Dendritic cell treated with granulocyte-macrophage colony-stimulating factor and Interleukin-4, amounts not matched to agents 40 ng/mL and 50 ng/mL, for 4 days (primary cell): ENCODE results near the gene ADGRB3.

ENCODE experiments used
- H3K27ac Mint-ChIP-seq: one replicate; pipeline ENCODE4 v1.8.0; 2022; ENCODE audit warnings: mild to moderate bottlenecking, mixed read lengths
- H3K27me3 Mint-ChIP-seq: one replicate; pipeline ENCODE4 v1.8.0; 2022; ENCODE audit warnings: mild to moderate bottlenecking, mixed read lengths
- H3K36me3 Mint-ChIP-seq: one replicate; pipeline ENCODE4 v1.8.0; 2022; ENCODE audit warnings: low read depth, mixed read lengths
- H3K4me1 Mint-ChIP-seq: one replicate; pipeline ENCODE4 v1.8.0; 2022; ENCODE audit warnings: low read depth, mixed read lengths
- H3K4me3 Mint-ChIP-seq: one replicate; pipeline ENCODE4 v1.8.0; 2022; ENCODE audit warnings: mild to moderate bottlenecking, moderate library complexity, mixed read lengths
- H3K9me3 Mint-ChIP-seq: one replicate; pipeline ENCODE4 v1.8.0; 2022; ENCODE audit warnings: mixed read lengths
- intact Hi-C: fragments of 100-400 bp; cut with micrococcal nuclease; formaldehyde crosslinking; loops from one replicate; pipeline ENCODE4 v1.15.0; 2022

ADGRB3 gene

DNA sequence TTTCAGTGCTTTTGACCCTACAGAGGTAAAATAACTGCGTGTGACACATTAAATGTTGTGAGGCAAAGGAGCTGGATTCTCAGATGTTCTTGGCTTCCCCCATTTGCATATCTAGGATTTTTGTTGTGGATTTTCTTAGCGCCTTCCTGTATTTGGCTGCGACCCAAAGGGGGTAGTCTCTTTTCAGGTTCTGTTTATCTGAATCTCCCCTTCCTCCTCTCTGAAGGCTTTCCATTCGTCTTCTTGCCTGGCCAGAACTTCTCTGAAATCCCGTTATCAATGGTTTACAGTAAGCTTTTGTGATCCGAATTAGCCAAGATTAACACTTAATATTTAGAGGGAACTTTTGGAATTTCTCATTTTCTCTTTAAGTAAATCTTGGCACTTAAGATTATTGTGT, 60.8 kb downstream of the ADGRB3 start:
- Mint-ChIP-seq H3K27ac (no peak overlapping the region), H3K36me3 (no peaks in the 10 kb centered on the region), H3K4me1 (no peaks in the 10 kb centered on the region), H3K4me3 (no peak overlapping the region), H3K27me3 (no peaks in the 10 kb centered on the region), H3K9me3 (no peaks in the 10 kb centered on the region)
- intact Hi-C loops: no loop called here

DNA sequence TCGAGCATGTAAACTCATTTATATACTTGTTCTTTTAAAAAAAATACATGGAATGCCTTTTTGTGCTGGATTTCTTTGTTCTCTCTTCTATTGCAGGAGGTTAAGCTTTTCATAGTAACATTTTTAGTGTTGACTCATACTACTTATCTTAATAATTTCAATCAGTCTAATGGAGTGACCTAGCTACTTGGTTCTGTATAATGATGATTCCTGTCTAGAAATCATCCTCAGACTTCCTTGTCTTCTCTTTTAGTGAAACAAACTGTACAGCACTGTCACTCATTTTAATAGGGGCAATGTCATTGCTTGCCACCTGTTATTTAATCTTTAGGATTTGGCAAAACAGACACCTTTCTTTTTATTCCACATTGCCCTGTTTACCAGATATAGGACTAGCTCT, 62.3 kb downstream of the ADGRB3 start:
- H3K27ac Mint-ChIP-seq: no peak overlapping the region

GRCh38 chr6:68701159-68701558, 66.1 kb downstream of the ADGRB3 start:
- no peaks in the 10 kb centered on the region for H3K27me3 Mint-ChIP-seq

More for the DNA sequence above, 62.3 kb downstream of the ADGRB3 start:
- Mint-ChIP-seq H3K4me3 (no peak overlapping the region), H3K27me3 (no peaks in the 10 kb centered on the region), H3K36me3 (no peaks in the 10 kb centered on the region), H3K9me3 (no peaks in the 10 kb centered on the region), H3K4me1 (no peaks in the 10 kb centered on the region)
- intact Hi-C loops: no loop called here

GRCh38 chr6:68704485-68704884, 69.4 kb downstream of the ADGRB3 start:
- H3K9me3 Mint-ChIP-seq: no peaks in the 10 kb centered on the region
- no peak overlapping the region for H3K4me3 Mint-ChIP-seq
- no peaks in the 10 kb centered on the region for H3K36me3 Mint-ChIP-seq
- H3K27ac Mint-ChIP-seq: no peak overlapping the region
- intact Hi-C loops: no loop called here
- H3K4me1 Mint-ChIP-seq: no peaks in the 10 kb centered on the region
- H3K27me3 Mint-ChIP-seq: peaks cover 2% of the 10 kb centered on the region

More at GRCh38 chr6:68701159-68701558, 66.1 kb downstream of the ADGRB3 start:
- Mint-ChIP-seq H3K9me3 (no peaks in the 10 kb centered on the region), H3K36me3 (no peaks in the 10 kb centered on the region), H3K4me3 (no peak overlapping the region), H3K4me1 (no peaks in the 10 kb centered on the region), H3K27ac (no peak overlapping the region)
- intact Hi-C loops: no loop called here

- intact Hi-C loops: no loop called here
- Mint-ChIP-seq H3K4me1 (peaks cover 5% of the 10 kb centered on the region), H3K4me3 (no peak overlapping the region), H3K27ac (no peak overlapping the region), H3K36me3 (no peaks in the 10 kb centered on the region), H3K27me3 (peaks cover 6% of the 10 kb centered on the region), H3K9me3 (no peaks in the 10 kb centered on the region)
Observed at GRCh38 chr6:68709091-68709490, 74.0 kb downstream of the ADGRB3 start.

DNA sequence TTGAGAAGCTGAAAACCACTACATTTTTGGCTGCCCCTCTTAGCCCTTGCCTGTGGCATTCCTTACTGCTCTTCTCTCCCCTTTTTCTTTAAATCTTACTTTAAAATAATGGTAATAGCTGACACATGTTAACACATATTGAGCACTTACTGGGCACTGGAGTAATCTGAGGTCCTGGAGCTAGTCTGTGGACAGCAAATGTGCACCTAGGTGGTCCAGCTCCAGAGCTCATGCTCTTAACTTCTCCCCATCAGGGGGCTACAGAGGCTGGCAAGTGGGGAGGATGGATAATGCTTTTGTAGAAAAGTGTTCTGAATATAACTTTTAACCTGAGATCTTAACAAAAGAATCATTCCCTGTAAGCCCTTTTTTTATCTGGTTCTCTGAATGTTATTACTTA, 74.8 kb downstream of the ADGRB3 start:
- no peaks in the 10 kb centered on the region for H3K9me3 Mint-ChIP-seq
- H3K4me3 Mint-ChIP-seq: no peak overlapping the region
- no peak overlapping the region for H3K27ac Mint-ChIP-seq
- H3K36me3 Mint-ChIP-seq: no peaks in the 10 kb centered on the region
- H3K4me1 Mint-ChIP-seq: peaks cover 5% of the 10 kb centered on the region
- intact Hi-C loops: no loop called here
- peaks cover 6% of the 10 kb centered on the region for H3K27me3 Mint-ChIP-seq

DNA sequence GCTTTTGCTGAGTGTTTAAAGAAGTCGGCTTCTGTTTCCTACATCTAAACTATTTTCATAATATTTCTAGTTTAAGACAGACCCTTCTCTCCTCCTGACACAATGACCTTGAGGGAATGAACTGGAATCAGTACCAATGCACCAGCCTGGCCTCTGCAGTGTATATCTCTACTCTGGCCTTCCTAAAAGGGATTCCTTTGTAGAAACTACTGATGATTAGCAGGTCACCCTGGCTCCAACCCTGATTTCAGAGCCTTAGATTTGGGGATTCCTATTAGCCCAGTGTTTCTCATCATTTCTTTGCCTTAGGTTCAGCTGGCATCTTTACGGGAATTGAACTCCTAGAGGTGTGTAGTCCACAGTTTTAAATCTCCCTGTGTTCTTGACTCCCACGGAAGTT, 75.4 kb downstream of the ADGRB3 start:
- H3K36me3 Mint-ChIP-seq: no peaks in the 10 kb centered on the region
- intact Hi-C loops: no loop called here
- H3K27me3 Mint-ChIP-seq: peaks cover 6% of the 10 kb centered on the region
- H3K4me3 Mint-ChIP-seq: no peak overlapping the region
- no peak overlapping the region for H3K27ac Mint-ChIP-seq
- H3K9me3 Mint-ChIP-seq: no peaks in the 10 kb centered on the region
- peaks cover 5% of the 10 kb centered on the region for H3K4me1 Mint-ChIP-seq

DNA sequence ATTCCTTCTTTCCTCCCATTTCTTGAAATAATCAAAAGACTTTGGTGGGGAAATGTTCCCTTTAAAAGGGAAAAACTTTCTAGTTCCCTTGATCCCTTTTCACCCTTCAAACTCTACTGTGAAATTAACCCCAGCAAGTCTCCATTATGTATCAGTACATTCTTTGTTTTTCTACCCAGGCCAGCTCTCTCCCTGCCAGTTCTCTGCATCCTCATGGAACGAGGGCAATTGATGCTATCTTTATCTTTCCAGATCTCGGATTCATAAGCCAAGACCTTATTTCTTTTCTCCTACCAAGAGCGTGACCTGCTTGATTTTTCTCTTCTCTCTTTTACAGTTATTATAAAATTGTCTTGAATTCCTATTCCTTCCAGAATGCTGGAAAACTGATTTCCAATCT, 75.8 kb downstream of the ADGRB3 start:
- Mint-ChIP-seq H3K4me3 (no peak overlapping the region), H3K9me3 (no peaks in the 10 kb centered on the region), H3K27me3 (peaks cover 6% of the 10 kb centered on the region), H3K4me1 (peaks cover 5% of the 10 kb centered on the region), H3K36me3 (no peaks in the 10 kb centered on the region), H3K27ac (no peak overlapping the region)
- intact Hi-C loops: no loop called here

DNA sequence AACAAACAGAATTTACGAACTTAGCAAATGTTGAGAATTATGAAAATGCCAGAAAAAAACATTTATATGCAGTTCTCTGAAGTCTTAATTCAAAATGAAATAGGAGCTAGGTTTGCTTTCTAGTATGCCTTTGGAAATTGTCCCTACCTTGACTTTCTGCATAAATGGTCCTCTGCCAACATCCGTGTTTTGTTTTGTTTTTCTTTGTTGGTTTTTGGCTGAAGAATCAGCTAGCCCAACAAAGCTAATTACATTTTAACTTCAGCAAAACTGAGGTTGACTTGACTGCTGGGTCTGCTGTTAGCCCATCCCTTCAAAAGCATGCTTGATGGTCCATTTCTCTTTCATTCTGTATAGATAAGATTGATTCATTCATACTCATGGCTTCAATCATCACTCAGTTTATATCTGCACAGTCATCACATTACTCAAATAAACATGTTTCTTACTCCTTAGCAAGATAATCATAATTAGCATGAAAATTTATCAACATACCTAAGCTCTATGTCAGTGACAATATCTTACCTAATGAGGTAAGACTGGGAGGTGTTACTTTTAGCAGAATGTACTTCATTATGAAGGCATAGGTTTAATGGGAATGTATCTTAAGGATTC, 76.4 kb downstream of the ADGRB3 start:
- Mint-ChIP-seq H3K27ac (no peak overlapping the region), H3K4me3 (no peak overlapping the region), H3K4me1 (peaks cover 5% of the 10 kb centered on the region), H3K36me3 (no peaks in the 10 kb centered on the region), H3K9me3 (no peaks in the 10 kb centered on the region), H3K27me3 (peaks cover 6% of the 10 kb centered on the region)
- intact Hi-C loops: no loop called here

- H3K4me3 Mint-ChIP-seq: no peak overlapping the region
- H3K9me3 Mint-ChIP-seq: no peaks in the 10 kb centered on the region
- no peaks in the 10 kb centered on the region for H3K36me3 Mint-ChIP-seq
- intact Hi-C loops: no loop called here
- no peaks in the 10 kb centered on the region for H3K4me1 Mint-ChIP-seq
- H3K27ac Mint-ChIP-seq: no peak overlapping the region
- H3K27me3 Mint-ChIP-seq: peaks cover 2% of the 10 kb centered on the region
Observed at GRCh38 chr6:68716620-68717019, 81.5 kb downstream of the ADGRB3 start.

DNA sequence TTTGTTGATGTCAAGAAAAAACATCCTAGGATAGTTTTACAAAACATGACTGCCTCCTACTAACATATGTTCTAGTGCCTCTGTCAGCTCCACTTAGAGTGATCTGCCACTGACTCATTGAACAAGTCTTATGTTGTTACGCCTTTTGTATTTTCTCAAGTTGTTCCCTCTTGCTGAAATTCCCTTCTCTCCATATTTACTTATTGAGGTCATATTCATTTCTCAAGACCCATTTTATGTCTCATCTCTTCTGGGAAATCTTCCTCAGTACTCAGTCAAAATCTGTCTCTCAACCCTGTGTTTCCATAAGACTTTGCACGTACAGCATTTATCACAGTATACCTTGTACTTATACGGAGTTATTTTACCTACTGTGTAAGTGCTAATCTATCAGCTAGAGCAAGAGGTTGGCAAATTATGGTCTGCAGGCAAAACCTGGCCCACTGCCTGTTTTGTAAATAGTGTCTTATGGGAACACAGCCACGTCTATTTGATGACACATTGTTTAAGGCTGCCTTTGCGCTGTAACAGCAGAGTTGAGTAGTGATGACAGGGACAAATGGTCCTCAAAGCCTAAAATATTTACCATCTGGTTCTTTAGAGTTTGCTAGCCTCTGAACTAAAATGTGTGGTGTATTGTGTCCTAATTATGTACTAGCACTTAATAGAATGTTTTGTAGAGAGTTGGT, 83.4 kb downstream of the ADGRB3 start:
- no peak overlapping the region for H3K27ac Mint-ChIP-seq
- peaks cover 2% of the 10 kb centered on the region for H3K27me3 Mint-ChIP-seq
- no peak overlapping the region for H3K4me3 Mint-ChIP-seq
- H3K9me3 Mint-ChIP-seq: no peaks in the 10 kb centered on the region
- intact Hi-C loops: no loop called here
- H3K36me3 Mint-ChIP-seq: no peaks in the 10 kb centered on the region
- no peaks in the 10 kb centered on the region for H3K4me1 Mint-ChIP-seq

DNA sequence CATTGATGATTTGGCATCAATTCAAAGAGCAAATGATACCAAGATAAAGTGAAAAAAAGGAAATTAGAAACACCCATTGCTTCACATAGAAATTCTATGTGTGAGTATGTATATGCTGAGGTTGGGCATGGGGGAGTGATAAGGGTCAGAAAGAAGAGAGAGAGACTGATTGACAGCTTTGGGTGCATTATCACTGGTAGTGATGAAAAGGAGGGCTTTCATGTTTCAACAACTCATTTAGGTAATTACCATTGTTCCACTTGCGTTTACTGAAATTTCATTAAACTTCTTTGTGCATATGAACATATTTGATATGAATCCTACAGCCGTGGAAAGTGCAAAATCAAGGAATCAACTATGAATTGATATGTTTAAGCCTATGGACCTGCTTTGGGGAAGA, 84.7 kb downstream of the ADGRB3 start:
- no peak overlapping the region for H3K27ac Mint-ChIP-seq
- H3K36me3 Mint-ChIP-seq: no peaks in the 10 kb centered on the region
- no peaks in the 10 kb centered on the region for H3K4me1 Mint-ChIP-seq
- intact Hi-C loops: no loop called here
- no peaks in the 10 kb centered on the region for H3K9me3 Mint-ChIP-seq
- peaks cover 2% of the 10 kb centered on the region for H3K27me3 Mint-ChIP-seq
- H3K4me3 Mint-ChIP-seq: no peak overlapping the region

DNA sequence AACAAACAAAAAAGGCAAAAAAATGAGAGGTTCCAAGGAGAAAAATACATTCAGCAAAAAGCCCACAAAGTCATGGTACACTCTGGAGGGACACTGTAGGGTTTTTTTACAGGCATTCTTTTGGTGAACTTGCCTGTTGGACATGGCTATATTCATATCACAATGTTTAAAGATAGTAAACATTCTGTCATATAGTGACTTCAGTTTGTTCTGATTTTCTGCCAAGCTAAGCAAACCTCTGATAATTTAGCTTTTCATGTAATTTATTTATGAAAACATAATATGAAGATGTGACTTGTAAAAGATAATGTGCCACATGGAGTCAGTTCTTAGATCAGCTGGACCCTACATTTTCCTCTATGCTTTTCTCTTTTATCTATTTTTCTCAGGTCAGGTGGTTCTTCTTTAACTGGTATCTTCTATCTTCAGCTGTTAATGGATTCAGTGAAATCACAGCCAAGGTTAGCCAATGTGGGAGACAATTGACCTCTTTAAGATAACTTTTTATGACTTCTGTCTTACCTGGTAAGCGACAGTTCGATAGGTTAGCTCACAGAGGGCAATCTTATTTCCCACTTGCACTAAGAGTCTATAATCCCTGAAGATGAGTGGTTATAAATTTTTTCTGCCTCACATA, 87.9 kb downstream of the ADGRB3 start:
- intact Hi-C loops: no loop called here
- Mint-ChIP-seq H3K4me3 (no peak overlapping the region), H3K9me3 (no peaks in the 10 kb centered on the region), H3K27ac (no peak overlapping the region), H3K36me3 (no peaks in the 10 kb centered on the region), H3K27me3 (no peaks in the 10 kb centered on the region), H3K4me1 (no peaks in the 10 kb centered on the region)

- H3K27ac Mint-ChIP-seq: no peak overlapping the region
- no peaks in the 10 kb centered on the region for H3K36me3 Mint-ChIP-seq
- no peak overlapping the region for H3K4me3 Mint-ChIP-seq
- no peaks in the 10 kb centered on the region for H3K4me1 Mint-ChIP-seq
- no peaks in the 10 kb centered on the region for H3K27me3 Mint-ChIP-seq
- H3K9me3 Mint-ChIP-seq: no peaks in the 10 kb centered on the region
- intact Hi-C loops: no loop called here
Observed at GRCh38 chr6:68724060-68724459, 89.0 kb downstream of the ADGRB3 start.
